ENCODE results near the gene SPEN.
"Not testable (repeated sequence)": the region's sequence is repeated elsewhere in the genome, so short reads cannot be mapped to it uniquely, and the experiment has no call there.

The SPEN gene

GRCh38 chr1:15835205-15835740 is 12.2 kb upstream of the SPEN start:
- H3K4me1 ChIP-seq (ENCODE audit: insufficient read depth, low read length): peaks cover 29% of the 10 kb centered on the region
- DNase-seq: no peak
- H4K20me1 ChIP-seq (ENCODE audit: insufficient read depth, low read length): no peaks in the 10 kb centered on the region
- peaks cover 42% of the 10 kb centered on the region for H3K79me2 ChIP-seq (ENCODE audit: insufficient read depth, low read length)
- peak overlapping the region; percentile 66 for H2AFZ ChIP-seq (ENCODE audit: low read depth, low read length)
- H3K9me3 ChIP-seq (ENCODE audit: insufficient read depth, low read length, severe bottlenecking): no peaks in the 10 kb centered on the region
- H3K9ac ChIP-seq (ENCODE audit: low read depth, low read length): peak overlapping the region; percentile 100
- ATAC-seq (ENCODE audit: insufficient read depth, low read depth): peak; percentile 8
- H3K4me2 ChIP-seq (ENCODE audit: insufficient read depth, low read length): peak overlapping the region; percentile 70
- H3K27ac ChIP-seq (ENCODE audit: low read length): peak overlapping the region; percentile 95
- H3K4me3 ChIP-seq (ENCODE audit: low read depth in 1 of 2, low read length in 2 of 2): peak overlapping the region; percentile 60 to 74
- H3K36me3 ChIP-seq (ENCODE audit: insufficient read depth, low read length): no peaks in the 10 kb centered on the region; the same call in 1 of the 2 replicates
- no peaks in the 10 kb centered on the region for H3K27me3 ChIP-seq (ENCODE audit: insufficient read depth, low read length, poor library complexity)
- no peak for TF ChIP-seq CTCF (IDR thresholded peaks at IDR 0.05; ENCODE audit: borderline replicate concordance, extremely low read depth, low read length, poor library complexity, severe bottlenecking)
- TF ChIP-seq EZH2 (IDR thresholded peaks at IDR 0.05; ENCODE audit: borderline replicate concordance, low read depth, low read length, severe bottlenecking): no peak

GRCh38 chr1:15835741-15836510 is 11.6 kb upstream of the SPEN start:
- no peaks in the 10 kb centered on the region for H4K20me1 ChIP-seq (ENCODE audit: insufficient read depth, low read length)
- H3K4me2 ChIP-seq (ENCODE audit: insufficient read depth, low read length): peak overlapping the region; percentile 70
- H3K9me3 ChIP-seq (ENCODE audit: insufficient read depth, low read length, severe bottlenecking): no peaks in the 10 kb centered on the region
- H2AFZ ChIP-seq (ENCODE audit: low read depth, low read length): peak overlapping the region; percentile 93
- peaks cover 40% of the 10 kb centered on the region for H3K79me2 ChIP-seq (ENCODE audit: insufficient read depth, low read length)
- H3K9ac ChIP-seq (ENCODE audit: low read depth, low read length): peak overlapping the region; percentile 100
- H3K4me3 ChIP-seq (ENCODE audit: low read depth in 1 of 2, low read length in 2 of 2): peak overlapping the region; percentile 60 to 74; a peak in 3 of 4 replicates
- no peaks in the 10 kb centered on the region for H3K27me3 ChIP-seq (ENCODE audit: insufficient read depth, low read length, poor library complexity)
- TF ChIP-seq EZH2 (IDR thresholded peaks at IDR 0.05; ENCODE audit: borderline replicate concordance, low read depth, low read length, severe bottlenecking): no peak
- no peak for TF ChIP-seq CTCF (IDR thresholded peaks at IDR 0.05; ENCODE audit: borderline replicate concordance, extremely low read depth, low read length, poor library complexity, severe bottlenecking)
- H3K36me3 ChIP-seq (ENCODE audit: insufficient read depth, low read length): no peaks in the 10 kb centered on the region; the same call in 1 of the 2 replicates
- peak; percentile 100 for DNase-seq
- peaks cover 29% of the 10 kb centered on the region for H3K4me1 ChIP-seq (ENCODE audit: insufficient read depth, low read length)
- peak; percentile 55 for ATAC-seq (ENCODE audit: insufficient read depth, low read depth)
- H3K27ac ChIP-seq (ENCODE audit: low read length): peak overlapping the region; percentile 96

GRCh38 chr1:15836511-15836771 is 11.1 kb upstream of the SPEN start:
- Histone ChIP-seq H3K79me2 (ENCODE audit: insufficient read depth, low read length) (peaks cover 40% of the 10 kb centered on the region), H3K9ac (ENCODE audit: low read depth, low read length) (peak overlapping the region; percentile 100), H3K27ac (ENCODE audit: low read length) (peak overlapping the region; percentile 96), H3K4me1 (ENCODE audit: insufficient read depth, low read length) (peaks cover 29% of the 10 kb centered on the region), H3K4me2 (ENCODE audit: insufficient read depth, low read length) (peak overlapping the region; percentile 67), H2AFZ (ENCODE audit: low read depth, low read length) (peak overlapping the region; percentile 93; the same call in 1 of the 2 replicates), H3K4me3 (ENCODE audit: low read depth in 1 of 2, low read length in 2 of 2) (peak overlapping the region; percentile 29 to 74; a peak in 3 of 4 replicates)
- not testable (repeated sequence) for ATAC-seq (ENCODE audit: insufficient read depth, low read depth); DNase-seq; H3K9me3 ChIP-seq (ENCODE audit: insufficient read depth, low read length, severe bottlenecking); H3K36me3 ChIP-seq (ENCODE audit: insufficient read depth, low read length); H3K27me3 ChIP-seq (ENCODE audit: insufficient read depth, low read length, poor library complexity); H4K20me1 ChIP-seq (ENCODE audit: insufficient read depth, low read length)
